Caki2 (cell line): ENCODE data around the gene NR1D1. TPM values are rescaled to one million over a fixed set of nuclear protein-coding genes. Genes with fewer than 3 reads are reported as not detected.
A peak's percentile ranks its signal among the peaks of the same experiment; 100 is the strongest.
"Not testable (repeated sequence)": the region's sequence is repeated elsewhere in the genome, so short reads cannot be mapped to it uniquely, and the experiment has no call there.

Experiments
- DNase-seq: peaks from one replicate; pipeline ENCODE4 v3.0.0-alpha.2; 2015; ENCODE audit warnings: low read depth
- in situ Hi-C: cut with HindIII; loops from 2 replicates; pipeline ENCODE4 v1.10.0; 2016; ENCODE audit warnings: low sequenced_read_pairs, low pct_unique_long_range_greater_than_20kb, mixed read lengths
- total RNA-seq: library from RNA; depleted of rRNA; stranded (reverse); fragments of >200 nt; shearing (Covaris generic); gene quantifications from 2 replicates; pipeline ENCODE4 v1.2.3, GENCODE V29; 2014; ENCODE audit warnings: low replicate concordance; rRNA removed

NR1D1 gene
- 1.1 and 1.6 TPM in 2 replicates for total RNA-seq

- in situ Hi-C loops, result loop anchor here (10.0 kb wide), 1 partner anchor 74 kb away; the partner anchor contains the start of gene RAPGEFL1
- DNase-seq, result no peak
Measured at GRCh38 chr17:40100419-40100668, at the start of gene NR1D1. Gene NR1D1, minus strand, starts transcription at chr17:40100589. Its CDS starts 495 bp downstream, at chr17:40100094.

- no peak for DNase-seq
Measured at GRCh38 chr17:40148527-40148926, 48.1 kb upstream of the NR1D1 start.

GRCh38 chr17:40145476-40145875 is 45.1 kb upstream of the NR1D1 start:
- in situ Hi-C loops, result no loop called here
- DNase-seq, result no peak

More at GRCh38 chr17:40148527-40148926, 48.1 kb upstream of the NR1D1 start:
- in situ Hi-C loops, result no loop called here

GRCh38 chr17:40143166-40143565 is 42.8 kb upstream of the NR1D1 start:
- in situ Hi-C loops, DNase-seq: not testable (repeated sequence)

- in situ Hi-C loops, result no loop called here
Measured at GRCh38 chr17:40139566-40140058, 39.2 kb upstream of the NR1D1 start.

GRCh38 chr17:40135817-40136216 is 35.4 kb upstream of the NR1D1 start:
- in situ Hi-C loops, result no loop called here
- no peak for DNase-seq

More at GRCh38 chr17:40139566-40140058, 39.2 kb upstream of the NR1D1 start:
- no peak for DNase-seq

- in situ Hi-C loops, result no loop called here
- no peak for DNase-seq
Measured at GRCh38 chr17:40134184-40134583, 33.8 kb upstream of the NR1D1 start.

- in situ Hi-C loops, result no loop called here
- DNase-seq, result no peak
Measured at GRCh38 chr17:40130352-40131042, 30.1 kb upstream of the NR1D1 start.

GRCh38 chr17:40129498-40129897 is 29.1 kb upstream of the NR1D1 start:
- in situ Hi-C loops, result no loop called here
- no peak for DNase-seq

- DNase-seq, result peak; percentile 43
- in situ Hi-C loops, result no loop called here
Measured at GRCh38 chr17:40124279-40125141, 24.1 kb upstream of the NR1D1 start.

- DNase-seq, result no peak
- in situ Hi-C loops, result no loop called here
Measured at GRCh38 chr17:40123811-40124114, 23.4 kb upstream of the NR1D1 start.

- DNase-seq, result peak; percentile 62
Measured at GRCh38 chr17:40122999-40123810, 22.8 kb upstream of the NR1D1 start.

GRCh38 chr17:40122136-40122998 is 22.0 kb upstream of the NR1D1 start:
- peak; percentile 34 for DNase-seq
- in situ Hi-C loops, result no loop called here

More at GRCh38 chr17:40122999-40123810, 22.8 kb upstream of the NR1D1 start:
- in situ Hi-C loops, result no loop called here

- peak; percentile 78 for DNase-seq
- in situ Hi-C loops, result no loop called here
Measured at GRCh38 chr17:40121181-40122135, 21.1 kb upstream of the NR1D1 start, which contains the start of gene MSL1. Gene MSL1, plus strand, starts transcription at chr17:40121971. Its CDS starts 642 bp downstream, at chr17:40122613.

- no peak for DNase-seq
- in situ Hi-C loops, result no loop called here
Measured at GRCh38 chr17:40115101-40115436, 14.7 kb upstream of the NR1D1 start.

GRCh38 chr17:40113907-40114245 is 13.5 kb upstream of the NR1D1 start:
- no peak for DNase-seq
- in situ Hi-C loops, result no loop called here
